GM20431 (cell line): ENCODE measurements around the gene PDP2.

Experiments used
- in situ Hi-C: fragments of 300-500 bp; cut with MseI, MboI; formaldehyde crosslinking; loops from one replicate; pipeline ENCODE4 v1.15.0; 2020; ENCODE audit warnings: low sequenced_read_pairs; ENCODE audit not compliant: unreplicated experiment

Gene PDP2

GRCh38 chr16:66851166-66851964 is 28.9 kb upstream of the PDP2 start:
- in situ Hi-C loops: loop anchor here (25.0 kb wide), 1 partner anchor 439 kb away; no protein-coding TSS in a partner anchor

DNA sequence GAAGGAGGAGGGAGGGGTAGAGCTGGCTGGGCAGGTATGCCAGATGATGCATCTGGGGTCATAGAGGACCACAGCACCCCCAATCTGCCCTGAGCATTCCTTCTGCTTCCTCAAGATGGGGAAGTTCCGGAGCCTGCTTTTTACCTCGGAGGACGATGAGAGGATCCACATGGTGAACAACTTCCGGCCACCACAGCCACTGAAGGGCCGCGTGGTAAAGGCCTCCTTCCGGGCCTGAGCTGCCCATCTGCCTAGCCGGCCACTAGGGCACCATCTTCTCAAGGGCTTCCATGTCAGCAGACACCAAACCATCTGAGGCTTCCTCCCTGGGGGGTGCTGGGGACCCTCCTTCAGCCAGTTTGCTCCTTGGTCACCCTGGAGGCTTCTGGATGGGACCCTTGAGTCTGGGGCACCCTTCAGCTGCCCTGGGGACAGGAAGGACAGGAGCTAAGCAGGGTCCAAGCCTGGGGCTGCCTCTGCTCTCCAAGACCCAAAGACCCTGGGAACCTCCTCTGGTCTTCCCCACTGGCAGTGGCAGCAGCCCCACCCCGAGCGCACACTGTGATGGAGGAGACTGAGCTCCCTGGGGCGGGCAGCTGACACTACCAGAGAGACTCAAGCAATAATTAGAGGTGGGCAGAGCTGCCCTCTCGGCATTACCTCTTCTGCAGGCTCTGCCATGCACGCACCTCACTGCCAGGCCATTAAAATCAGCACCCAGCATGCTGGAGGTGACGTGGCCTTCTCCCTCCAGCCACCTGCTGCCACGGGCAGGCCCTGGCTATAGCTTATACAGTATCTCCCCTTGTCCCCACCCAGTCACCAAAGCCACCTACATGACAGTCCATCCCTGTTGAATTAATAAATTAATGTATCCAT is 26.8 kb upstream of the PDP2 start:
- in situ Hi-C loops: loop anchor here (25.0 kb wide), 1 partner anchor 441 kb away; no protein-coding TSS in a partner anchor

DNA sequence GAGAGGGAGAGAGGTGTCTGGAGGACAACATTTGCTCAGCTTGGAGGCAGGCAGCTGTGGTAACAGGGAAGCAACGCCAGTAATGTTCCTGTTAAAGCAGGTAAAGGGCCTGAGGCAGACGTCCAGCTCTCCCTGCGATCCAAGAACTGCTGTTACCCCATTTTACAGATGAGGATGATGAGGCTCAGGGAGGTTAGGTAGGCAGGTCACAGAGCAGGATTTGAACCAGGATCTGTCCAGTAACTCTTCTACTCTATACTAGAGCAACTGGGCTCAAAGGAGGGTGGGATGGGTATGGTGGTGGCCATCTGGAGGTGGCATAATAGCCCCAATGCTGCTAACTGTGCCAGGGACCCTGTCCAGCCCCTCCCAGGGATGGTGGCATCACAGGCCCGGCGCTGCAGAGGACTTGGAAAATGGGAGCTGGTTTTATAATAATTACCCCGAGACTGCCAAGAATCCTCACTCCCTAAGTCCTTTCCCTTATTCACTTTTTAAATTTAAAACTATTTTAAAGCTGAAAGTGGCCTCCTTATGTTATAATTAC is 24.1 kb upstream of the PDP2 start:
- in situ Hi-C loops: loop anchor here (25.0 kb wide), 1 partner anchor 444 kb away; no protein-coding TSS in a partner anchor

- in situ Hi-C loops: loop anchor here (25.0 kb wide), 1 partner anchor 444 kb away; no protein-coding TSS in a partner anchor
These were observed 23.5 kb upstream of the PDP2 start for GRCh38 chr16:66856801-66857200.

GRCh38 chr16:66857437-66857836 is 22.9 kb upstream of the PDP2 start:
- in situ Hi-C loops: loop anchor here (25.0 kb wide), 1 partner anchor 445 kb away; no protein-coding TSS in a partner anchor

GRCh38 chr16:66858740-66859396 is 21.4 kb upstream of the PDP2 start:
- in situ Hi-C loops: loop anchor here (25.0 kb wide), 1 partner anchor 447 kb away; no protein-coding TSS in a partner anchor

DNA sequence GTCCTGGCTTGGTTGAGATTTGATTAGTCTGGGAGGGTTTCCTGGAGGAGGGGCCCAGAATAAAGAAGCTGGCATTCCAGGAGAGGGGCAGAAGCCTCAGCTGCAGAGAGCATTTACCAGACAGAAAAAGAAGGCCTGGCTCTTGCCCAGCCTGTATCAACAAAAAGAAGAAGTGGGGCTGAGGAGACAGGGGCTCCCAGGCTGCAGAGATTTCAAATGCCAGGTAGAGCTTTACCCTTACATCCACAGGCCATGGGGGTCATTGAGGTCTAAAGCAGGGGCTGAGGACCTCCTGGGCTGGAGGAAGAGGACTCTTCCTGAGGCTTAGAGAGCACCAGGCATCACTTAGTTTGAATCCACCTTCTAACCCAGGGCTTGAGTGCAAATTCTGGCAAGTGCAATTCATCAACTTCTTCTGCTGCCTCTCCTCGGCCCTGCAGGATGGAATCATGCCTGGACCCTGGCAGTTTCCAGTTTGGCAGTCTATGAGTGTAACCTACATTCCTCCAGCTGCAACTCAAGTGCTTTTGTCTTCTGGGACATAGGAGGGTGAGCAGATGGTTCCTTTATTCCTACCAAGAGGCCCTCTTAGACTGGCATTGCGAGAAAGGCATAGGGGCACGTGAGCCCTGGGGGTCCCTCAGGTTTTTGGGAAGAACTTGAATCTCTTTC is 20.8 kb upstream of the PDP2 start:
- in situ Hi-C loops: loop anchor here (25.0 kb wide), 1 partner anchor 447 kb away; no protein-coding TSS in a partner anchor

- in situ Hi-C loops: loop anchor here (25.0 kb wide), 1 partner anchor 450 kb away; no protein-coding TSS in a partner anchor
These were observed 18.2 kb upstream of the PDP2 start for GRCh38 chr16:66862023-66862520.

DNA sequence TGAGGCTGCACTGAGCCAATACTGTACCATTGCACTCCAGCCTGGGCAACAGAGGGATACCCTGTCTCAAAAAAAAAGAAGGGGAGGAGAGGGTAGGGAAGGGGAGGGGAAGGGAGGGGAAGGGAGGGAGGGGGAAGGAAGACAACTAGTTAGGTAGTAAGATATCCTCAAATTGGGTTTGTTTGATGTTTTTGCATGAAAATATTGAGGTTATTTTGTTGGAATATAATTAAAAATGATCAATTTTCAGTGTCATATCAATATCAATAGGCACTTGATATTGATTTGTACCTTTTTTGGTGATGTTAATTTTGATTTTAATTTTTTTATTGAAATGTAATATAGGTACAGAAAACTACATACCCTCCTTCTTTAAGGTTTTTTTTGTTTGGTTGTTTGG is 16.6 kb upstream of the PDP2 start:
- in situ Hi-C loops: loop anchor here (25.0 kb wide), 1 partner anchor 451 kb away; no protein-coding TSS in a partner anchor

- in situ Hi-C loops: loop anchor here (25.0 kb wide), 1 partner anchor 457 kb away; no protein-coding TSS in a partner anchor
These were observed 10.9 kb upstream of the PDP2 start for GRCh38 chr16:66869424-66869823.

GRCh38 chr16:66871363-66871762 is 9.0 kb upstream of the PDP2 start:
- in situ Hi-C loops: loop anchor here (25.0 kb wide), 1 partner anchor 459 kb away; no protein-coding TSS in a partner anchor

- in situ Hi-C loops: loop anchor here (25.0 kb wide), 1 partner anchor 460 kb away; no protein-coding TSS in a partner anchor
These were observed 8.5 kb upstream of the PDP2 start for GRCh38 chr16:66871840-66872239.

DNA sequence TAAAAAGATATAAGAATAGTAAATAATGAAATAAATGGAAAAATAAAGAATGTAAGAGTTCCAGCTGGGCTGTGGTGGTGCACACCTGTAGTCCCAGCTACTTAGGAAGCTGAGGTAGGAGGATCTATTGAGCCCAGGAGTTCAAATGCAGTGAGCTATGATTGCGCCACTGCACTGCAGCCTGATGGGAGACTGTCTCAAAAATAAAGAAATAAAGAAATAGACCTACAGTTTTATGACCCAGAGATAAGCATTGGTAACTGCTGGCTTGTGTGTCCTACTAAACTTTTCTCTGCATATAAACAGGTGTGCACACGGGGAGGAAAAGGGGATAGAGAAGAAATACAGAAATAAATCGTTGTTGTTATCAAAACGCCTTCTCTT is 7.8 kb upstream of the PDP2 start:
- in situ Hi-C loops: loop anchor here (25.0 kb wide), 1 partner anchor 460 kb away; no protein-coding TSS in a partner anchor

DNA sequence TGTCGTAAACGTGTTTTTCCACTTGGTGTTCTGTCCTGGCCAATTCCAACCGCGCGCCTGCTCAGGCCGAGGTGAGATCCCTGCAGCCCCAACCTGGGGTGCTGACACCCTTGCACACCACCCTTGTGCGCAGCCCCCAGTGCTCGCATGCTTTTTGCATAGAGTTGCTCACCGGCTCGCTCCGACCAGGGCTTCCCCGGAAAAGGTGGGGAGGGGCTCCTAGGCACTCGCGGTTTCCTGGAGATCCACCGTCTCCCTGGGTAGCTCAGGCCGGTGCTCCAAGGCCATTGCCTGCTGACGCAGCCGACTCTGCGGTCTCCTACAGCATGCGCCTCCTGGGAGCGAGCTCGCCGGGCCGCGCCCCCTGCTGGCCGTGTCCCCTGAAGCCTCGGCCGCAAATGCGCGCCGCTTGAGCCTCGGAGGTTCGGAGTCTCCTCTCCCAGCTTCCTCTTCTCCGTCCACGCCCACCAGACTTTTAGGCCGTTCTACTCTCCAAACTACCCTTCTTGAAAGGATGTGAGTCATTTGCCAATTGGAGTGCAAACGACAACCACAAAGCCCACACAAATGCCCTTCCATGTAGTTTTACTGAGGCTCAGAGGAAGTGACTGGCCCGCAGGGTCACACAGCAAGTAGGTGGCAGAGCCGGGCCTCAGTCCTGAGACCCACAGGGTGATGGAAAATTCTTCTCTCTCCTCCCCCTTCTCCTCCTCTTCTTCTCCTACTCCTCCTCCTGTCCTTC is 7.2 kb upstream of the PDP2 start:
- in situ Hi-C loops: loop anchor here (25.0 kb wide), 1 partner anchor 461 kb away; no protein-coding TSS in a partner anchor

- in situ Hi-C loops: loop anchor here (25.0 kb wide), 1 partner anchor 461 kb away; no protein-coding TSS in a partner anchor
These were observed 6.6 kb upstream of the PDP2 start for GRCh38 chr16:66873685-66874055.

DNA sequence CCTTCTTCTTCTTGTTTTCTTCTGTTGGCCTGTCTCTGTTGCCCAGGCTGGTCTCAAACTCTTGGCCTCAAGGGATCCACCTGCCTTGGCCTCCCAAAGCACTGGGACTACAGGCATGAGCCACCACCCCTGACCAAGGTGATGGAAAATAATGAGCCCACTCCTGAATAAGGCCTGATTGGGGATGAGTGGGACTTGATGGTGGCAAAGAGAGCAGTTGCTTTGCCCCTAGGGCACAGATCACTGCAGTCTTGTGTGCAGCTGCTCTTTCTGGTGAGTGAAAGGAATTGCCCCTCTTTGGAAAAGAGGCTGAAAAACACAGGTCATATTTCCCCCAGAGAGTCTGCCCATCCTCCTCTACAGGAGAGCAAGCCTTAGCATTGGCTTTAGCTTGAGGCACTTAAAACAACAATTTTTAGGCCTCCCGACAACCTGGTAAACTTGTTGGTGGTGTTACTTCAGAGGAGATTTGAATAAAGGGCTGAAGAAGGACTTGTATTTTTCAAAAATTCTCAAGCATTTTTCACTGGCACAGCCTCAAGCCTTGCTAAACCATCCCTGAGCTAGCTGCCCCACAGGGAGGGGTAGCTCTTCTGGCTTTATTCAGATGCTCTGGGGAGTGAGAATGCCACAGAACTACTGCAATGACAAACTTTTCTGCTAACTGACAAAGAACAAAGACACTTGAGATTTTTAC is 6.1 kb upstream of the PDP2 start:
- in situ Hi-C loops: loop anchor here (25.0 kb wide), 1 partner anchor 462 kb away; no protein-coding TSS in a partner anchor

GRCh38 chr16:66878067-66878466 is 2.2 kb upstream of the PDP2 start:
- in situ Hi-C loops: no loop called here
